Mesenchymal stem cell (in vitro differentiated cells and primary cell): ENCODE data around the gene STIM1.
"Not testable (repeated sequence)": the region's sequence is repeated elsewhere in the genome, so short reads cannot be mapped to it uniquely, and the experiment has no call there.

ENCODE experiments used
- DNase-seq: peaks from one replicate; pipeline ENCODE4 v3.0.0-alpha.2; 2013
- H2AFZ ChIP-seq: one replicate; pipeline ENCODE4 v1.6.1; 2013; ENCODE audit warnings: low read depth, mild to moderate bottlenecking, control low read depth, inconsistent platforms, low read length, moderate library complexity
- H2AK5ac ChIP-seq: 2 replicates; pipeline ENCODE4 v1.6.1; 2013; ENCODE audit warnings: low read length, moderate library complexity, mild to moderate bottlenecking, inconsistent platforms; ENCODE audit not compliant: severe bottlenecking
- H2BK120ac ChIP-seq: one replicate; pipeline ENCODE4 v1.6.1; 2013; ENCODE audit warnings: low read depth, mild to moderate bottlenecking, inconsistent platforms, low read length, moderate library complexity
- H2BK12ac ChIP-seq, 2 experiments: one replicate each; pipeline ENCODE4 v1.6.1; 2013; ENCODE audit warnings: inconsistent platforms in 2 of 2, low read length in 2 of 2, mild to moderate bottlenecking in 2 of 2, moderate library complexity in 2 of 2, control low read depth in 1 of 2
- H2BK15ac ChIP-seq: one replicate; pipeline ENCODE4 v1.6.1; 2013; ENCODE audit warnings: mild to moderate bottlenecking, low read depth, inconsistent platforms; ENCODE audit not compliant: poor library complexity, severe bottlenecking
- H2BK5ac ChIP-seq: 2 replicates; pipeline ENCODE4 v1.6.1; 2013; ENCODE audit warnings: low read depth, mild to moderate bottlenecking, low read length, control low read depth, inconsistent platforms; ENCODE audit not compliant: poor library complexity, severe bottlenecking
- H3K14ac ChIP-seq, 2 experiments: one replicate each; pipeline ENCODE4 v1.6.1; 2013; ENCODE audit warnings: inconsistent platforms in 2 of 2, low read length in 2 of 2, control low read depth in 1 of 2, mild to moderate bottlenecking in 1 of 2, moderate library complexity in 1 of 2
- H3K18ac ChIP-seq, 2 experiments: one replicate each; pipeline ENCODE4 v1.6.1; 2013; ENCODE audit warnings: inconsistent platforms in 2 of 2, low read length in 2 of 2, control low read depth in 1 of 2, low read depth in 1 of 2, mild to moderate bottlenecking in 1 of 2
- H3K23ac ChIP-seq, 2 experiments: one replicate each; pipeline ENCODE4 v1.6.1; 2013; ENCODE audit warnings: inconsistent platforms in 2 of 2, low read length in 2 of 2, mild to moderate bottlenecking in 2 of 2, moderate library complexity in 2 of 2, control low read depth in 1 of 2
- H3K27ac ChIP-seq: 2 replicates; pipeline ENCODE4 v1.5.1; 2013; ENCODE audit warnings: mild to moderate bottlenecking, moderate library complexity, low read length, control low read depth, inconsistent platforms; ENCODE audit not compliant: poor library complexity, severe bottlenecking
- H3K27me3 ChIP-seq, 2 experiments: 2 replicates each; pipeline versions ENCODE4 v1.6.1 to v1.7.0; 2013; ENCODE audit warnings: low read length in 2 of 2, mild to moderate bottlenecking in 2 of 2, moderate library complexity in 2 of 2, control low read depth in 1 of 2, inconsistent platforms in 1 of 2; ENCODE audit not compliant: control insufficient read depth in 1 of 2, insufficient read depth in 1 of 2
- H3K36me3 ChIP-seq, 2 experiments: 2 replicates each; pipeline versions ENCODE4 v1.6.1 to v1.7.0; 2013; ENCODE audit warnings: low read length in 2 of 2, control low read depth in 1 of 2, inconsistent platforms in 1 of 2, low read depth in 1 of 2, mild to moderate bottlenecking in 1 of 2; ENCODE audit not compliant: insufficient read depth in 2 of 2, control insufficient read depth in 1 of 2
- H3K4ac ChIP-seq, 2 experiments: one replicate each; pipeline ENCODE4 v1.6.1; 2013; ENCODE audit warnings: inconsistent platforms in 2 of 2, low read length in 2 of 2, mild to moderate bottlenecking in 2 of 2, moderate library complexity in 2 of 2, control low read depth in 1 of 2, low read depth in 1 of 2
- H3K4me1 ChIP-seq: 2 replicates; pipeline ENCODE4 v1.6.1; 2013; ENCODE audit warnings: low read depth, low read length, control low read depth; ENCODE audit not compliant: control insufficient read depth, insufficient read depth
- H3K4me2 ChIP-seq: 2 replicates; pipeline ENCODE4 v1.6.1; 2013; ENCODE audit warnings: low read length, mild to moderate bottlenecking, inconsistent platforms; ENCODE audit not compliant: poor library complexity, severe bottlenecking
- H3K4me3 ChIP-seq, 2 experiments: 2 replicates each; pipeline versions ENCODE4 v1.5.1 to v1.7.0; 2013; ENCODE audit warnings: low read length in 2 of 2, mild to moderate bottlenecking in 2 of 2, control low read depth in 1 of 2, low read depth in 1 of 2; ENCODE audit not compliant: insufficient read depth in 1 of 2
- H3K79me1 ChIP-seq: replicated peaks from 2 replicates; pipeline ENCODE4 v1.6.1; 2013; ENCODE audit warnings: mild to moderate bottlenecking, control low read depth, low read length, inconsistent platforms; ENCODE audit not compliant: poor library complexity, severe bottlenecking
- H3K9ac ChIP-seq: 2 replicates; pipeline ENCODE4 v1.7.0; 2013; ENCODE audit warnings: mild to moderate bottlenecking, low read length, moderate library complexity
- H3K9me3 ChIP-seq: 2 replicates; pipeline ENCODE4 v1.7.0; 2013; ENCODE audit warnings: mild to moderate bottlenecking, low read length; ENCODE audit not compliant: control insufficient read depth
- H4K8ac ChIP-seq: one replicate; pipeline ENCODE4 v1.6.1; 2013; ENCODE audit warnings: inconsistent platforms, mild to moderate bottlenecking, low read length, moderate library complexity
- H4K91ac ChIP-seq: one replicate; pipeline ENCODE4 v1.6.1; 2013; ENCODE audit warnings: mild to moderate bottlenecking, low read length, inconsistent platforms
- whole genome bisulfite sequencing: methylation state at CpG from one replicate; pipeline ENCODE4 v1.1.7; 2013; ENCODE audit warnings: mixed read lengths; 5-methylcytosine and 5-hydroxymethylcytosine counted together

The STIM1 gene

DNA sequence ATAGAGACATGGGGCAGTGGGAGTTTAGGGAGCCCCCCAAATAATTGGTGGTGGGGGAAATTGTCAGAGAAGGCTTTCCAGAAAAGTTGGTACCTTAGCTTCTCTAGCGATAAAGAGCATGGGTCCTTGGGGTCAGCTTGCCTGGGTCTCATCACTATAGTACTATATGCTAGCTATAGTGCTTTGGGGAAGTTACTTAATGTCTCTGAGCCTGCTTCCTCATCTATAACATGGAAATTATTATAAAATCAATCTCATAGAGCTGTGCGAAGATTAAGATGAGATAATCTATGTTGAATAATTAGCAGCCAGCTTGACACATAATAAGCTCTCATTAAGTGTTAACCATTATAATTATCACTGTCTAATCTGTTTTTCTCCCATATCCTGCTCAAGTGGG, 41.2 kb downstream of the STIM1 start:
- no peak overlapping the region for H3K23ac ChIP-seq
- no peak overlapping the region for H2AFZ ChIP-seq
- no peak overlapping the region for H2BK5ac ChIP-seq
- no peak overlapping the region for H3K27ac ChIP-seq
- H3K9me3 ChIP-seq, result no peaks in the 10 kb centered on the region
- no peak overlapping the region for H3K4me2 ChIP-seq
- no peak overlapping the region for H2BK15ac ChIP-seq
- no peaks in the 10 kb centered on the region for H3K36me3 ChIP-seq
- no peak overlapping the region for H3K9ac ChIP-seq
- H4K8ac ChIP-seq, result no peak overlapping the region
- H4K91ac ChIP-seq, result no peak overlapping the region
- H3K18ac ChIP-seq, result no peak overlapping the region
- H2AK5ac ChIP-seq, result no peak overlapping the region
- DNase-seq, result no peak
- H3K4ac ChIP-seq, result no peak overlapping the region
- WGBS, result no CpG with 5 or more reads among the region's 2 CpGs
- no peak overlapping the region for H2BK120ac ChIP-seq
- no peak overlapping the region for H3K14ac ChIP-seq
- H2BK12ac ChIP-seq, result no peak overlapping the region
- no peaks in the 10 kb centered on the region for H3K27me3 ChIP-seq
- H3K4me3 ChIP-seq, result no peak overlapping the region
- peaks cover 23% of the 10 kb centered on the region for H3K79me1 ChIP-seq
- H3K4me1 ChIP-seq, result peaks cover 7% of the 10 kb centered on the region

DNA sequence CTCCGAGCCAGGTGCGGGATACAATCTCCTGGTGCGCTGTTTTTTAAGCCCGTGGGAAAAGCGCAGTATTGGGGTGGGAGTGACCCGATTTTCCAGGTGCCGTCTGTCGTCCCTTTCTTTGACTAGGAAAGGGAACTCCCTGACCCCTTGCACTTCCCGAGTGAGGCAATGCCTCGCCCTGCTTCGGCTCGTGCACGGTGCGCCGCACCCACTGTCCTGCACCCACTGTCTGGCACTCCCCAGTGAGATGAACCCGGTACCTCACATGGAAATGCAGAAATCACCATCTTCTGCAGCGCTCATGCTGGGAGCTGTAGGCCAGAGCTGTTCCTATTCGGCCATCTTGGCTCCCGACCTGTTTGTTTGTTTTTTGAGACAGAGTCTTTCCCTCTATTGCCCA, 44.8 kb downstream of the STIM1 start:
- H2AK5ac ChIP-seq, result not testable (repeated sequence)
- WGBS, result 95% methylated on average over 19 of the region's 19 CpGs
- H3K4me1 ChIP-seq, result peaks cover 12% of the 10 kb centered on the region

DNA sequence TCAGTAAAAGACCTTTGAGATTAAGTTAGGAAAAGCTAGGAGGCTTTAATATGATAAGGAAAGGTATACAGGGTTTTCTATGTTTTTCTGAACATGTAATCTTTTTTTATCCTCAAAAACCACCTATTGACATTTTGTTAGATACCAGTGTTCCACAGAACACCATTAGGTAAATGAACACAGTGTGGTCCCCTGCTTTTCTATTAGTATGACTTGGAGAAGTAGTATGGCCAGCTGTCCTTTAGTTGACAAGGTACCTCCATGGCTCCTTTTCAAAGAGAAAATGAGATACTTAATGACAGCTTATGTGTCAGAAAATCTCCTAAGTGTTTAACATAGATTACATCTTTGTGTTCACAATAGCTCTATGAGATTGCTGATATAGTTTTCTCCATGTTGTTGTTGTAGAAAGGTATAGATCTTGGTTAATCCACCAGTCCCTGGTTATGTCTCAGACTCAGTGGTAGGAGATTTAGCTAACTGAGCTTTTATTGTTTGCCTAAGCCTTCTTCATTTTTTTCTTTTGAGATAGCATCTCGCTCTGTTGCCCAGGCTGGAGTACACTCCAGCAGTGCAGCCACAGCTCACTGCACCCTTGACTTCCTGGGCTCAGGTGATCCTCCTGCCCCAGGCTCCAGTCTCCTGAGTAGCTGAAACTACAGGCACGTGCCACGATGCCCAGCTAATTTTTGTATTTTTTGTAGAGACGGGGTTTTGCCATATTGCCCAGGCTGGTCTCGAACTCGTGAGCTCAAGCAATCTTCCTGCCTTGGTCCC, 46.0 kb downstream of the STIM1 start:
- 94% methylated on average over 6 of the region's 6 CpGs for WGBS
- no peak overlapping the region for H3K18ac ChIP-seq

More for the DNA sequence above, 44.8 kb downstream of the STIM1 start:
- H2BK5ac ChIP-seq, H3K4me2 ChIP-seq, H4K8ac ChIP-seq, H3K9ac ChIP-seq, H3K27me3 ChIP-seq, H2BK15ac ChIP-seq, H4K91ac ChIP-seq, H3K18ac ChIP-seq, H2AFZ ChIP-seq, H3K23ac ChIP-seq, H3K4ac ChIP-seq, H3K36me3 ChIP-seq, H3K9me3 ChIP-seq, H2BK120ac ChIP-seq, H3K4me3 ChIP-seq, DNase-seq, H2BK12ac ChIP-seq, H3K14ac ChIP-seq, H3K27ac ChIP-seq: not testable (repeated sequence)
- peaks cover 25% of the 10 kb centered on the region for H3K79me1 ChIP-seq

DNA sequence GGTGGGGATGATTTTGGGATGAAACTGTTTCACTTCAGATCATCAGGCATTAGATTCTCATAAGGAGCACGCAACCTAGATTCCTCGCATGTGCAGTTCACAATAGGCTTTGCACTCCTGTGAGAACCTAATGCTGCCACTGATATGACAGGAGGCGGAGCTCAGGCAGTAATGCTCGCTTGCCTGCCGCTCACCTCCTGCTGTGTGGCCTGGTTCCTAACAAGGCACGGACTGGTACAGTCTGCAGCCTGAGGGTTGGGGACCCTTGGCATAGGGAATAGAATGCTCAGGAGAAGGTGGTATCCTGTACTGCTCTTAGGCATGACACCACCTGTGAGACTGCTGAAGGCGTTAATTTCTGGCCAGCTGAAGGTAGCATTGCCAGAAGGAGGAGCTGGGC, 47.0 kb downstream of the STIM1 start:
- Histone ChIP-seq H3K79me1 (peaks cover 20% of the 10 kb centered on the region), H2BK15ac (no peak overlapping the region), H3K36me3 (no peaks in the 10 kb centered on the region), H2AK5ac (no peak overlapping the region), H4K8ac (no peak overlapping the region), H3K27me3 (no peaks in the 10 kb centered on the region), H3K4me1 (peaks cover 13% of the 10 kb centered on the region), H3K14ac (peak overlapping the region in 1 of 2 experiments; percentile 48), H3K9ac (no peak overlapping the region), H3K27ac (no peak overlapping the region), H4K91ac (no peak overlapping the region), H3K23ac (no peak overlapping the region), H3K4ac (no peak overlapping the region), H3K4me2 (no peak overlapping the region), H2BK12ac (no peak overlapping the region), H2BK5ac (no peak overlapping the region), H3K4me3 (no peak overlapping the region), H3K9me3 (no peaks in the 10 kb centered on the region), H2AFZ (no peak overlapping the region), H3K18ac (no peak overlapping the region), H2BK120ac (no peak overlapping the region)
- no peak for DNase-seq
- WGBS, result 97% methylated on average over 7 of the region's 7 CpGs

More for the DNA sequence above, 46.0 kb downstream of the STIM1 start:
- Histone ChIP-seq H3K79me1 (peaks cover 21% of the 10 kb centered on the region), H4K8ac (no peak overlapping the region), H3K27me3 (no peaks in the 10 kb centered on the region), H3K9ac (no peak overlapping the region), H3K9me3 (no peaks in the 10 kb centered on the region), H4K91ac (no peak overlapping the region), H3K4ac (no peak overlapping the region), H2BK5ac (no peak overlapping the region), H2BK15ac (no peak overlapping the region), H2AK5ac (no peak overlapping the region), H2BK120ac (no peak overlapping the region), H3K4me2 (no peak overlapping the region), H3K23ac (no peak overlapping the region), H3K4me1 (peaks cover 13% of the 10 kb centered on the region), H2AFZ (no peak overlapping the region), H3K14ac (no peak overlapping the region), H3K36me3 (no peaks in the 10 kb centered on the region), H3K27ac (no peak overlapping the region), H3K4me3 (no peak overlapping the region), H2BK12ac (no peak overlapping the region)
- DNase-seq, result no peak
